DOHH2 (cell line): ENCODE measurements around the gene ZNF263.
"Not testable (repeated sequence)": the region's sequence is repeated elsewhere in the genome, so short reads cannot be mapped to it uniquely, and the experiment has no call there.

ENCODE experiments used
- H3F3A ChIP-seq: fragments of 200-600 bp; sonication (generic), shearing (Covaris generic); 2 replicates; pipeline ENCODE4 v1.6.0; 2016; ENCODE audit warnings: antibody characterized with exemption, mild to moderate bottlenecking; ENCODE audit not compliant: control insufficient read depth, insufficient read depth
- H3K27ac ChIP-seq: fragments of 200-600 bp; sonication (generic); 2 replicates; pipeline ENCODE4 v1.5.1; 2014; ENCODE audit warnings: low read depth, mild to moderate bottlenecking, low read length, moderate library complexity
- H3K27me3 ChIP-seq: fragments of 200-600 bp; sonication (generic); 2 replicates; pipeline ENCODE4 v1.6.1; 2014; ENCODE audit warnings: mild to moderate bottlenecking, low read length, mixed read lengths; ENCODE audit not compliant: control insufficient read depth
- H3K36me3 ChIP-seq: fragments of 200-600 bp; sonication (generic); 2 replicates; pipeline ENCODE4 v1.6.1; 2014; ENCODE audit warnings: mild to moderate bottlenecking, low read length, moderate library complexity, mixed read lengths; ENCODE audit not compliant: control insufficient read depth
- H3K4me1 ChIP-seq: fragments of 200-600 bp; sonication (generic); 2 replicates; pipeline ENCODE4 v1.6.1; 2014; ENCODE audit warnings: mild to moderate bottlenecking, low read length, mixed read lengths; ENCODE audit not compliant: control insufficient read depth
- H3K4me2 ChIP-seq: fragments of 200-600 bp; sonication (generic); 2 replicates; pipeline ENCODE4 v1.6.0; 2014; ENCODE audit warnings: mild to moderate bottlenecking, low read length, moderate library complexity
- H3K4me3 ChIP-seq: fragments of 200-600 bp; sonication (generic); 2 replicates; pipeline ENCODE4 v1.5.1; 2014; ENCODE audit warnings: mild to moderate bottlenecking, low read length, mixed read lengths
- H3K79me2 ChIP-seq: fragments of 200-600 bp; sonication (generic); 2 replicates; pipeline ENCODE4 v1.6.1; 2014; ENCODE audit warnings: mild to moderate bottlenecking, low read length, mixed read lengths; ENCODE audit not compliant: control insufficient read depth
- H3K9me2 ChIP-seq: fragments of 200-600 bp; sonication (generic); replicated peaks from 2 replicates; pipeline ENCODE4 v1.6.1; 2014; ENCODE audit warnings: mild to moderate bottlenecking, low read length, mixed read lengths; ENCODE audit not compliant: control insufficient read depth
- H3K9me3 ChIP-seq: fragments of 200-600 bp; sonication (generic); 2 replicates; pipeline ENCODE4 v1.6.1; 2014; ENCODE audit warnings: antibody characterized with exemption, low read length, mixed read lengths; ENCODE audit not compliant: control insufficient read depth, insufficient read depth
- H4K20me1 ChIP-seq: fragments of 200-600 bp; sonication (generic); 2 replicates; pipeline ENCODE4 v1.6.0; 2014; ENCODE audit warnings: low read depth, mild to moderate bottlenecking, antibody characterized with exemption, low read length, moderate library complexity; ENCODE audit not compliant: control insufficient read depth, insufficient read depth
- CTCF ChIP-seq: fragments of 200-600 bp; sonication (generic); IDR thresholded peaks from one replicate; pipeline ENCODE4 v1.5.1; 2014; ENCODE audit warnings: antibody characterized with exemption, mild to moderate bottlenecking, low read depth, low read length; ENCODE audit not compliant: poor library complexity, severe bottlenecking
- EZH2phosphoT487 ChIP-seq: fragments of 200-600 bp; sonication (generic); IDR thresholded peaks from 2 replicates; pipeline ENCODE4 v1.6.1; 2017; ENCODE audit warnings: borderline replicate concordance, mild to moderate bottlenecking, antibody characterized with exemption, low read length, moderate library complexity, mixed read lengths

ZNF263 gene

GRCh38 chr16:3268294-3268693 is 15.0 kb upstream of the ZNF263 start:
- Histone ChIP-seq H3K9me2 (no peaks in the 10 kb centered on the region), H3F3A (no peaks in the 10 kb centered on the region; the same call in 1 of the 2 replicates), H3K9me3 (peaks cover 5% of the 10 kb centered on the region), H4K20me1 (no peaks in the 10 kb centered on the region), H3K4me1 (peaks cover 13% of the 10 kb centered on the region), H3K27ac (no peak overlapping the region), H3K4me3 (no peak overlapping the region), H3K27me3 (no peaks in the 10 kb centered on the region), H3K79me2 (no peaks in the 10 kb centered on the region), H3K4me2 (no peak overlapping the region), H3K36me3 (0 out of 2 replicates have a peak, but pooled peaks cover 3% of the 10 kb centered on the region)
- TF ChIP-seq CTCF (no peak), EZH2phosphoT487 (no peak)

GRCh38 chr16:3270718-3271117 is 12.6 kb upstream of the ZNF263 start:
- not testable (repeated sequence) for H3F3A ChIP-seq, H3K9me3 ChIP-seq, H3K36me3 ChIP-seq, H3K4me2 ChIP-seq, H3K27ac ChIP-seq, H4K20me1 ChIP-seq, H3K4me1 ChIP-seq, H3K9me2 ChIP-seq, H3K79me2 ChIP-seq, H3K4me3 ChIP-seq, H3K27me3 ChIP-seq

- not testable (repeated sequence) for H3K9me2 ChIP-seq, H3K4me2 ChIP-seq, H3F3A ChIP-seq, H3K79me2 ChIP-seq, H4K20me1 ChIP-seq, H3K27me3 ChIP-seq, H3K9me3 ChIP-seq, H3K4me3 ChIP-seq, H3K27ac ChIP-seq, H3K36me3 ChIP-seq, H3K4me1 ChIP-seq
These were observed 12.0 kb upstream of the ZNF263 start for GRCh38 chr16:3271281-3271680.

GRCh38 chr16:3274490-3274889 is 8.8 kb upstream of the ZNF263 start:
- H3K4me3 ChIP-seq: no peak overlapping the region
- H3K4me2 ChIP-seq: no peak overlapping the region
- H3K36me3 ChIP-seq: no peaks in the 10 kb centered on the region
- no peaks in the 10 kb centered on the region for H3K9me2 ChIP-seq
- H3K79me2 ChIP-seq: no peaks in the 10 kb centered on the region
- TF ChIP-seq EZH2phosphoT487 (no peak), CTCF (no peak)
- H3K27me3 ChIP-seq: peaks cover 12% of the 10 kb centered on the region
- peaks cover 5% of the 10 kb centered on the region for H3K4me1 ChIP-seq
- H3F3A ChIP-seq: no peaks in the 10 kb centered on the region
- no peaks in the 10 kb centered on the region for H4K20me1 ChIP-seq
- no peaks in the 10 kb centered on the region for H3K9me3 ChIP-seq
- no peak overlapping the region for H3K27ac ChIP-seq
